ENCODE measurements around the gene ZFAND3. TPM values are rescaled to one million over a fixed set of nuclear protein-coding genes. Genes with fewer than 3 reads are reported as not detected.

The ZFAND3 gene
- polyA plus RNA-seq, 1 of the 3 experiments (the other 2 are of a cell fraction): 16.7 TPM

DNA sequence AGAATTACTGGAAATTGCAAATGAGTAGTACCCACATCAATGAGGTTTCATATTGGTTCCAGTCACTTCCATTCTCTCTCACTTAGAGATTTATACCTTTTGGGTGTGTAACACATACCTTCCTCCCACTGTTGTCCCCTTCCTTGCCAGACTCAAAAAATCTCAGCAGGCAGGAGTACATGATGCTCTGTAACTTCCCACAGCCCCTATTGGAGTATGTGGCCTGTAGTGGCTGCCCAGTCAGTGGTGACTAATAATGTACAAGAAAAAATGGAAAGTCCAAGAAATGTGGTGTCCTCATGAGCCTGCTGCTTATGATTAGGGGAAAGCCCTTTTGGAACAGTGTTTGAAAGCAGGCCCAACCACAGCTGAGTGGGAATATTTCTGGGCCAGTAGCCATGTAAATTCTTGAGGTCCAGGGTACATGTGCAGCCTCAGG is 312.0 kb downstream of the ZFAND3 start (continued):
- TF ChIP-seq, protein P1, sequence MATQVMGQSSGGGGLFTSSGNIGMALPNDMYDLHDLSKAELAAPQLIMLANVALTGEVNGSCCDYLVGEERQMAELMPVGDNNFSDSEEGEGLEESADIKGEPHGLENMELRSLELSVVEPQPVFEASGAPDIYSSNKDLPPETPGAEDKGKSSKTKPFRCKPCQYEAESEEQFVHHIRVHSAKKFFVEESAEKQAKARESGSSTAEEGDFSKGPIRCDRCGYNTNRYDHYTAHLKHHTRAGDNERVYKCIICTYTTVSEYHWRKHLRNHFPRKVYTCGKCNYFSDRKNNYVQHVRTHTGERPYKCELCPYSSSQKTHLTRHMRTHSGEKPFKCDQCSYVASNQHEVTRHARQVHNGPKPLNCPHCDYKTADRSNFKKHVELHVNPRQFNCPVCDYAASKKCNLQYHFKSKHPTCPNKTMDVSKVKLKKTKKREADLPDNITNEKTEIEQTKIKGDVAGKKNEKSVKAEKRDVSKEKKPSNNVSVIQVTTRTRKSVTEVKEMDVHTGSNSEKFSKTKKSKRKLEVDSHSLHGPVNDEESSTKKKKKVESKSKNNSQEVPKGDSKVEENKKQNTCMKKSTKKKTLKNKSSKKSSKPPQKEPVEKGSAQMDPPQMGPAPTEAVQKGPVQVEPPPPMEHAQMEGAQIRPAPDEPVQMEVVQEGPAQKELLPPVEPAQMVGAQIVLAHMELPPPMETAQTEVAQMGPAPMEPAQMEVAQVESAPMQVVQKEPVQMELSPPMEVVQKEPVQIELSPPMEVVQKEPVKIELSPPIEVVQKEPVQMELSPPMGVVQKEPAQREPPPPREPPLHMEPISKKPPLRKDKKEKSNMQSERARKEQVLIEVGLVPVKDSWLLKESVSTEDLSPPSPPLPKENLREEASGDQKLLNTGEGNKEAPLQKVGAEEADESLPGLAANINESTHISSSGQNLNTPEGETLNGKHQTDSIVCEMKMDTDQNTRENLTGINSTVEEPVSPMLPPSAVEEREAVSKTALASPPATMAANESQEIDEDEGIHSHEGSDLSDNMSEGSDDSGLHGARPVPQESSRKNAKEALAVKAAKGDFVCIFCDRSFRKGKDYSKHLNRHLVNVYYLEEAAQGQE (IDR thresholded peaks at IDR 0.05; ENCODE audit: low read depth, low read length): no peak
- TF ChIP-seq TCF12 (IDR thresholded peaks at IDR 0.05) (peak; percentile 95), RXRA (IDR thresholded peaks at IDR 0.05; ENCODE audit: borderline replicate concordance, low read depth) (peak; percentile 21; the same call in 1 of the 2 replicates), POLR2AphosphoS5 (IDR thresholded peaks at IDR 0.05; ENCODE audit: low read depth, low read length) (peak; percentile 65), GABPA (IDR thresholded peaks at IDR 0.05; ENCODE audit: low read depth) (no peak), SMC3 (IDR thresholded peaks at IDR 0.05; ENCODE audit: low read depth, low read length) (no peak)

DNA sequence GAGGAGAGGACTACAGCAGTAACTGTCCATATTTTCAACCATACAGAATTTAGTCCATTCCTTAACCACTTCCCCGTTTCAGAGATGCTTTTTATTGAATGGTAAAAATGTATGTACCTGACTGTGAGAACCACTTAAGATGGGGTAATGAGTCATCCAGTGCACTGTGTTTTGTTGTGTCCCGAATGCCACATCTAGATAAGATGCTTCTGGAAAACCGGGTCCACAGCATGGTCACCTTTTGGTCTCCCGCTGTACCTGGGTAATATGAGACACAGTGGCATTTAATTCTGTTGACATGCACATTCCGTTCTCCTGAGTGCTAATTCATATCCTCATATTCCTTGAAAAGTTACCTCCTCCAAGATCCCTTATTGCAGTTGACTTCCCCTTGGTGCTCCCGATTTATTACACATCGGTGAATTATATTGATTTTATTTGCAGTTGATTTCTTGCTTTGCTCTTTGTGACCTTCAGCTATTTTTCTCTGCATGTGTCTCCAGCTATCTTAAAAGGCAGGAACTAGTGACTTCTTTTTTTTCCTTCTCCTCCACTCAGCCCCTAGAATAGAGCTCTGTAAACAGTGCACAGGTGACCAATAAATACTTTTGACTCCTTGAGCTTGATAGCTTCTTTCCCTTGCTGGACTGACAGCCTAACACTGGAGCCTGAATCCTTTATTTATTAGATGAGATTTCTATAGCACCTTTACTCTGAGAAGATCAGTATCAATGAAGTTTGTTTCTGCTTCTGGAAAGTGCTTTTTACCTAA is 314.6 kb downstream of the ZFAND3 start:
- CTCF ChIA-PET: no interaction called here
- DNase-seq: no peak

More for the DNA sequence above, 314.6 kb downstream of the ZFAND3 start:
- H3K9me2 ChIP-seq: no peaks in the 10 kb centered on the region
- H3K4me3 ChIP-seq (ENCODE audit: low read depth in 2 of 2, low read length in 1 of 2): no peak overlapping the region
- POLR2A ChIA-PET: interaction anchor here (0.6 kb wide), 1 partner anchor 22 kb away, joined by 4 read pairs; no protein-coding TSS in a partner anchor
- WGBS (ENCODE audit: low lambda C conversion rate): 93% methylated on average over 7 of the region's 7 CpGs
- peaks cover 0 to 17% of the 10 kb centered on the region in 2 experiments; a peak in 2 of 4 replicates for H3K4me1 ChIP-seq (ENCODE audit: control insufficient read depth in 1 of 2, insufficient read depth in 2 of 2, low read depth in 1 of 2, low read length in 1 of 2)
- H3K9ac ChIP-seq: no peak overlapping the region
- peaks cover 9% of the 10 kb centered on the region for H3F3A ChIP-seq (replicated peaks; ENCODE audit: insufficient read depth)
- H3K4me2 ChIP-seq: no peak overlapping the region
- peaks cover 80% of the 10 kb centered on the region for H4K20me1 ChIP-seq (ENCODE audit: insufficient read depth)
- no peak overlapping the region for H3K27ac ChIP-seq (ENCODE audit: low read depth in 2 of 2, low read length in 1 of 2)
- peaks cover 7 to 8% of the 10 kb centered on the region in 2 experiments for H3K36me3 ChIP-seq (replicated peaks in 1 of 2; ENCODE audit: control insufficient read depth in 1 of 2, insufficient read depth in 2 of 2, low read length in 1 of 2)
- H3K79me2 ChIP-seq (ENCODE audit: insufficient read depth): peaks cover 46% of the 10 kb centered on the region
- no peaks in the 10 kb centered on the region for H3K9me3 ChIP-seq
- TF ChIP-seq TCF12 (IDR thresholded peaks at IDR 0.05): no peak
- TF ChIP-seq SMC3 (IDR thresholded peaks at IDR 0.05; ENCODE audit: low read depth, low read length): no peak
- TF ChIP-seq, protein P2, sequence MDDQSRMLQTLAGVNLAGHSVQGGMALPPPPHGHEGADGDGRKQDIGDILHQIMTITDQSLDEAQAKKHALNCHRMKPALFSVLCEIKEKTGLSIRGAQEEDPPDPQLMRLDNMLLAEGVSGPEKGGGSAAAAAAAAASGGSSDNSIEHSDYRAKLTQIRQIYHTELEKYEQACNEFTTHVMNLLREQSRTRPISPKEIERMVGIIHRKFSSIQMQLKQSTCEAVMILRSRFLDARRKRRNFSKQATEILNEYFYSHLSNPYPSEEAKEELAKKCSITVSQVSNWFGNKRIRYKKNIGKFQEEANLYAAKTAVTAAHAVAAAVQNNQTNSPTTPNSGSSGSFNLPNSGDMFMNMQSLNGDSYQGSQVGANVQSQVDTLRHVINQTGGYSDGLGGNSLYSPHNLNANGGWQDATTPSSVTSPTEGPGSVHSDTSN (IDR thresholded peaks at IDR 0.05): no peak
- no peak for TF ChIP-seq POLR2AphosphoS5 (IDR thresholded peaks at IDR 0.05; ENCODE audit: low read depth, low read length)
- no peak for TF ChIP-seq RFX5 (IDR thresholded peaks at IDR 0.05; ENCODE audit: low read length)
- TF ChIP-seq GATA2 (CRISPR knock-in tag; IDR thresholded peaks at IDR 0.05): no peak
- no peak for TF ChIP-seq RCOR1 (IDR thresholded peaks at IDR 0.05; ENCODE audit: low read length)
- TF ChIP-seq SIN3A (IDR thresholded peaks at IDR 0.05; ENCODE audit: borderline replicate concordance, low read depth, low read length): no peak
- TF ChIP-seq RAD21 (IDR thresholded peaks at IDR 0.05; ENCODE audit: low read length): no peak
- no peak for TF ChIP-seq MXI1 (IDR thresholded peaks at IDR 0.05; ENCODE audit: low read depth, low read length)
- no peak for TF ChIP-seq MEF2A (IDR thresholded peaks at IDR 0.05; ENCODE audit: borderline replicate concordance, low read depth)
- TF ChIP-seq, protein P3, sequence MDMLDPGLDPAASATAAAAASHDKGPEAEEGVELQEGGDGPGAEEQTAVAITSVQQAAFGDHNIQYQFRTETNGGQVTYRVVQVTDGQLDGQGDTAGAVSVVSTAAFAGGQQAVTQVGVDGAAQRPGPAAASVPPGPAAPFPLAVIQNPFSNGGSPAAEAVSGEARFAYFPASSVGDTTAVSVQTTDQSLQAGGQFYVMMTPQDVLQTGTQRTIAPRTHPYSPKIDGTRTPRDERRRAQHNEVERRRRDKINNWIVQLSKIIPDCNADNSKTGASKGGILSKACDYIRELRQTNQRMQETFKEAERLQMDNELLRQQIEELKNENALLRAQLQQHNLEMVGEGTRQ (IDR thresholded peaks at IDR 0.05; ENCODE audit: borderline replicate concordance, low read depth, low read length): no peak
- TF ChIP-seq, protein P4, sequence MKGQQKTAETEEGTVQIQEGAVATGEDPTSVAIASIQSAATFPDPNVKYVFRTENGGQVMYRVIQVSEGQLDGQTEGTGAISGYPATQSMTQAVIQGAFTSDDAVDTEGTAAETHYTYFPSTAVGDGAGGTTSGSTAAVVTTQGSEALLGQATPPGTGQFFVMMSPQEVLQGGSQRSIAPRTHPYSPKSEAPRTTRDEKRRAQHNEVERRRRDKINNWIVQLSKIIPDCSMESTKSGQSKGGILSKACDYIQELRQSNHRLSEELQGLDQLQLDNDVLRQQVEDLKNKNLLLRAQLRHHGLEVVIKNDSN (IDR thresholded peaks at IDR 0.05; ENCODE audit: borderline replicate concordance, low read depth): no peak
- no peak for TF ChIP-seq RXRA (IDR thresholded peaks at IDR 0.05; ENCODE audit: borderline replicate concordance, low read depth)
- no peak for TF ChIP-seq YY1 (IDR thresholded peaks at IDR 0.05; ENCODE audit: low read depth)
- TF ChIP-seq NFIC (IDR thresholded peaks at IDR 0.05; ENCODE audit: borderline replicate concordance): no peak
- TF ChIP-seq FOXM1 (IDR thresholded peaks at IDR 0.05; ENCODE audit: low read depth): no peak
- TF ChIP-seq GABPA (IDR thresholded peaks at IDR 0.05; ENCODE audit: low read depth): no peak
- no peak for TF ChIP-seq EP300 (IDR thresholded peaks at IDR 0.05; ENCODE audit: borderline replicate concordance in 1 of 2, low read depth in 1 of 2, low read length in 1 of 2)
- TF ChIP-seq FOXJ3 (CRISPR knock-in tag; IDR thresholded peaks at IDR 0.05): no peak
- H3K27me3 ChIP-seq (ENCODE audit: insufficient read depth): no peaks in the 10 kb centered on the region
- no peak overlapping the region for H2AFZ ChIP-seq (ENCODE audit: low read depth)

Data from SK-N-SH (cell line).